Glomerular endothelial cell (primary cell): ENCODE measurements around the gene TMEM240. TPM values are rescaled to one million over a fixed set of nuclear protein-coding genes. Genes with fewer than 3 reads are reported as not detected.
"Not testable (repeated sequence)": the region's sequence is repeated elsewhere in the genome, so short reads cannot be mapped to it uniquely, and the experiment has no call there.

Source experiments
- DNase-seq: peaks from one replicate; pipeline ENCODE4 v3.0.0-alpha.2; 2011; ENCODE audit warnings: low read depth, low spot score; ENCODE audit errors: extremely low read depth
- total RNA-seq: library from RNA; depleted of rRNA; stranded (reverse); fragments of >200 nt; gene quantifications from 2 replicates; pipeline ENCODE4 v1.2.3, GENCODE V29; 2015

Gene TMEM240
- total RNA-seq, 1 donor from 2014 or later: 3.4 TPM

GRCh38 chr1:1541956-1542765, 1.7 kb upstream of the TMEM240 start:
- DNase-seq: no peak

GRCh38 chr1:1540818-1541628, 599 bp upstream of the TMEM240 start:
- no peak for DNase-seq

GRCh38 chr1:1539310-1540089, 924 bp downstream of the TMEM240 start:
- no peak for DNase-seq

- no peak for DNase-seq
These were observed 1.5 kb downstream of the TMEM240 start for GRCh38 chr1:1538989-1539309.

GRCh38 chr1:1538334-1538733, 2.1 kb downstream of the TMEM240 start:
- no peak for DNase-seq

- no peak for DNase-seq
These were observed 2.7 kb downstream of the TMEM240 start for GRCh38 chr1:1537626-1538250.

GRCh38 chr1:1536938-1537546, 3.4 kb downstream of the TMEM240 start:
- DNase-seq: no peak

GRCh38 chr1:1536019-1536937, 4.1 kb downstream of the TMEM240 start:
- no peak for DNase-seq

GRCh38 chr1:1535201-1536018, 5.0 kb downstream of the TMEM240 start:
- no peak for DNase-seq

GRCh38 chr1:1534401-1535154, 5.8 kb downstream of the TMEM240 start:
- DNase-seq: no peak

- DNase-seq: not testable (repeated sequence)
These were observed 6.5 kb downstream of the TMEM240 start for GRCh38 chr1:1533894-1534291.

GRCh38 chr1:1533176-1533893, 7.1 kb downstream of the TMEM240 start:
- DNase-seq: not testable (repeated sequence)

GRCh38 chr1:1531947-1532346, 8.5 kb downstream of the TMEM240 start:
- no peak for DNase-seq

- no peak for DNase-seq
These were observed 10.5 kb downstream of the TMEM240 start for GRCh38 chr1:1529936-1530335.

GRCh38 chr1:1529321-1529720, 11.1 kb downstream of the TMEM240 start:
- no peak for DNase-seq

GRCh38 chr1:1528301-1529267, 11.8 kb downstream of the TMEM240 start:
- no peak for DNase-seq
